BJ (cell line): ENCODE results near the gene WIZ. TPM values are rescaled to one million over a fixed set of nuclear protein-coding genes. Genes with fewer than 3 reads are reported as not detected.

Experiments
- CTCF ChIA-PET: fragments of 350-600 bp; formaldehyde crosslinking; extraction: SDS; loops from one replicate; lab custom pipeline; 2021; ENCODE audit warnings: antibody characterized with exemption, inconsistent platforms; lab: Yijun Ruan, JAX
- POLR2A ChIA-PET: fragments of 300-600 bp; sonication (Branson Sonifier 250); formaldehyde crosslinking; extraction: SDS; loops from one replicate; lab custom pipeline; 2021; ENCODE audit warnings: antibody characterized with exemption; lab: Charles Lee
- DNase-seq: peaks from one replicate; pipeline ENCODE4 v3.0.0-alpha.2; 2011; ENCODE audit warnings: low read depth
- H3K27me3 ChIP-seq: 2 replicates; pipeline ENCODE4 v1.6.0; 2011; ENCODE audit warnings: low read length; ENCODE audit not compliant: control insufficient read depth, insufficient read depth
- H3K36me3 ChIP-seq: 2 replicates; pipeline ENCODE4 v1.5.1; 2011; ENCODE audit warnings: low read length; ENCODE audit not compliant: control insufficient read depth, insufficient read depth
- H3K4me3 ChIP-seq: 2 replicates; pipeline ENCODE4 v1.5.1; 2011; ENCODE audit warnings: low read depth, mild to moderate bottlenecking, control low read depth, low read length
- polyA plus RNA-seq: library from polyadenylated mRNA; depleted of rRNA; stranded (reverse); fragments of >200 nt; gene quantifications from 2 replicates; pipeline ENCODE4 v1.2.3, GENCODE V29; 2011
- TF ChIP-seq, protein P1 (sequence below): IDR thresholded peaks from 2 replicates; pipeline ENCODE4 v1.5.1; 2011; ENCODE audit warnings: low read depth, mild to moderate bottlenecking, control low read depth, inconsistent platforms, low read length, moderate library complexity; ENCODE audit not compliant: insufficient read depth

The WIZ gene
- polyA plus RNA-seq, 1 experiment: 10.9 TPM

DNA sequence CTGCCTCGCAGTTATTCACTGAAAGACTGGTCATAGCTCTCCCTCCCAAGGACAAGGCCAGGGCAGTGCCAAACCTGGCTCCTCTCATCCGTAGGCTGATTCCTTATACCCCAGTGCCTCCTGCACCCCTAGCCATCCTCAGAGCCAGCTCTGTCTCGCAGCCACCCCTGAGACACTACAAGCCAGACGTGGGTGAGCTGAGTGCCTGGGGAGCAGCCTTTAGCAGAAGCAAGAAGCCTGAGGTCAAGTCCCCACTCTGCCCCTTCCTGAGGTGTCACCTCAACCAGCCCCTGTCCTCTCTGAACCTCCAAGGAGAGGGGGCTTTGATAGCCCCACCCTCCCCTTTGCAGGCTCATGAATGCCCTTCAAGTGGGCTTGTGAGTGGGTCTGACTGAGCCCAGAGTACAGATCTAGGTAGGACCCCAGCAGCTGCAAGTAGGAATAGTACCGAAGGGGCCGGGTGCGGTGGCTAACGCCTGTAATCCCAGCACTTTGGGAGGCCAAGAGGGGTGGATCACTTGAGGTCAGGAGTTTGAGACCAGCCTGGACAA lies 16.2 kb downstream of the WIZ start:
- ChIA-PET CTCF (interaction anchor here (1.5 kb wide), 1 partner anchor 14 kb away, joined by 7 read pairs; no protein-coding TSS in a partner anchor), POLR2A (no interaction called here)
- TF ChIP-seq, protein P1, sequence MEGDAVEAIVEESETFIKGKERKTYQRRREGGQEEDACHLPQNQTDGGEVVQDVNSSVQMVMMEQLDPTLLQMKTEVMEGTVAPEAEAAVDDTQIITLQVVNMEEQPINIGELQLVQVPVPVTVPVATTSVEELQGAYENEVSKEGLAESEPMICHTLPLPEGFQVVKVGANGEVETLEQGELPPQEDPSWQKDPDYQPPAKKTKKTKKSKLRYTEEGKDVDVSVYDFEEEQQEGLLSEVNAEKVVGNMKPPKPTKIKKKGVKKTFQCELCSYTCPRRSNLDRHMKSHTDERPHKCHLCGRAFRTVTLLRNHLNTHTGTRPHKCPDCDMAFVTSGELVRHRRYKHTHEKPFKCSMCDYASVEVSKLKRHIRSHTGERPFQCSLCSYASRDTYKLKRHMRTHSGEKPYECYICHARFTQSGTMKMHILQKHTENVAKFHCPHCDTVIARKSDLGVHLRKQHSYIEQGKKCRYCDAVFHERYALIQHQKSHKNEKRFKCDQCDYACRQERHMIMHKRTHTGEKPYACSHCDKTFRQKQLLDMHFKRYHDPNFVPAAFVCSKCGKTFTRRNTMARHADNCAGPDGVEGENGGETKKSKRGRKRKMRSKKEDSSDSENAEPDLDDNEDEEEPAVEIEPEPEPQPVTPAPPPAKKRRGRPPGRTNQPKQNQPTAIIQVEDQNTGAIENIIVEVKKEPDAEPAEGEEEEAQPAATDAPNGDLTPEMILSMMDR: no peak
- no peak for DNase-seq
- peak overlapping the region; percentile 88 for H3K4me3 ChIP-seq
- no peaks in the 10 kb centered on the region for H3K27me3 ChIP-seq
- H3K36me3 ChIP-seq: peaks cover 8% of the 10 kb centered on the region

DNA sequence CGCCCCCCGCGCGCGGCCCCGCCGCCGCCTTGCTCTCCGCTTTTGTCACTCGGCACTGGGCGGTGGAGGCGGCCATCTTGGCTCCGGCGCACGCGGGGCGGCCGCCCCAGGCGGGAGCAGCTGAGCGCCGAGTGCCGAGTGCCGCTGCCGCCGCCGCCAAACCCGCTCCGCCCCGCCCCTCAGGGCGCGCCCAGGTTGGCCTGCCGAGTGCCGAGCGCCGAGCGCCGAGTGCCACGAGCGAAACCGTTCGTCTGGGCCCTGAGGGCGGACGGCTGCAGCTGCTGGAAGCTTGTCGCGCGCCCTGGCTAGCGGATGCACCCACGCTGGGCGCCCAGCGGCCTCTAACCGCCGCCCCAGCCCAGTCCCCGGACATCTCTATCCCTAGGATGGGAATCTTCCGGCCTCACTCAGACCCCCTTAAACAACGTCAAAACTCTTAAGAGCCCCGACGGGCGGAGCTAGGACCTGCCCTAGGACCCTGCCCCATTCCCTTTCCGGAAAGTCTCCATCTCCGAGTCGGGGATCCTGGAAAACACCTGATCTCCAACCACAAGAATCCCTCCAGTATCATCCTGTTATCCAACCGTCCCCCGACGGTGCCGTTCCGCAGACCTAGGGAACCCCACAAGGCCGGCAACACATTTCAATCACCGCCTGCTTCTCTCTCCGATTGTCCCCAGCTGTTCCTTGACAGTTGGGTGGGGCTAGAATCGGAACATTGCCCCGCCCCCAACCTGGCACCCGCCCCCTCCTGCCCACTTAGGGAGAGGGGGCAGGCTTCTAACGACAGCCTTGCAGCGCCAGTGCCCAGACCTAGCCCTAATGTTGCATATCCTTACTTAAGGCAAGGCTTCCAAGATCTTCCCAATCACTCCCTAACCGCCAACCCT lies 16.9 kb downstream of the WIZ start:
- Histone ChIP-seq H3K36me3 (peaks cover 10% of the 10 kb centered on the region), H3K4me3 (peak overlapping the region; percentile 88), H3K27me3 (no peaks in the 10 kb centered on the region)
- CTCF ChIA-PET: interaction anchor here (0.6 to 1.5 kb wide), 3 partner anchors 8 to 170 kb away, joined by 3 to 7 read pairs (median 4); no protein-coding TSS in a partner anchor
- POLR2A ChIA-PET: interaction anchor here (0.7 kb wide), 2 partner anchors 25 to 233 kb away, joined by 3 to 4 read pairs; no protein-coding TSS in a partner anchor
- TF ChIP-seq, protein P1: no peak
- peak; percentile 29 for DNase-seq

DNA sequence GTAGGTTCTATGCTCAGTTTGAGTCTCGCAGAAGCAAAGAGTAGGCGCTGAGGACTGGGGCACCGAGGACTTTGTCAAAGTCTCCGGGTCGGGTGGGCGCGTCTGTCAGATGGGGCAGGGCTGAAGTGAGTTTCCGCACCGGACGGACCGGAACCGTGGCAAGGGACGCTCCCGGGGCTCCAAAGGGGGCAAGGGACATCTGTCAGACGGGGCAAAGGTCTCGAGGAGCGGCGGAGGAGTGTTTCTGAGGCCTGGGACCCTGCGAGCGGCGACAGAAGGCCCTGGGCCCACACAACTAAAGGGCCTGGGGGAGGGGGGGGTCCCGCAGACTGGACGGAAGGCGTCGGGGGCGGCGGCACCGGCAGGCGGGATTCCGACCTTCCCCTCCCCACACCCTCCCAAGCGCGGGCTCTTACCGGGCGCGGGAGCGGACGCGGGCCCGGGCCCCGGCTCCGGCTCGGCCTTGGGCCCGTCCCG lies 17.7 kb downstream of the WIZ start:
- POLR2A ChIA-PET: no interaction called here
- peaks cover 17% of the 10 kb centered on the region for H3K36me3 ChIP-seq
- peak overlapping the region; percentile 88 for H3K4me3 ChIP-seq
- CTCF ChIA-PET: interaction anchor here (0.8 kb wide), 1 partner anchor 9 kb away, joined by 4 read pairs; no protein-coding TSS in a partner anchor
- TF ChIP-seq, protein P1: no peak
- no peaks in the 10 kb centered on the region for H3K27me3 ChIP-seq
- DNase-seq: no peak

GRCh38 chr19:15431396-15432017 lies 18.2 kb downstream of the WIZ start:
- Histone ChIP-seq H3K36me3 (peaks cover 22% of the 10 kb centered on the region), H3K27me3 (no peaks in the 10 kb centered on the region), H3K4me3 (peak overlapping the region; percentile 88)
- ChIA-PET POLR2A (no interaction called here), CTCF (interaction anchor here (1.5 kb wide), 1 partner anchor 13 kb away, joined by 4 read pairs; the partner anchor contains the start of gene AKAP8L)
- TF ChIP-seq, protein P1: no peak
- DNase-seq: no peak
